ENCODE measurements around the gene TMEM218.
"Not testable (repeated sequence)": the region's sequence is repeated elsewhere in the genome, so short reads cannot be mapped to it uniquely, and the experiment has no call there.

Gene TMEM218

DNA sequence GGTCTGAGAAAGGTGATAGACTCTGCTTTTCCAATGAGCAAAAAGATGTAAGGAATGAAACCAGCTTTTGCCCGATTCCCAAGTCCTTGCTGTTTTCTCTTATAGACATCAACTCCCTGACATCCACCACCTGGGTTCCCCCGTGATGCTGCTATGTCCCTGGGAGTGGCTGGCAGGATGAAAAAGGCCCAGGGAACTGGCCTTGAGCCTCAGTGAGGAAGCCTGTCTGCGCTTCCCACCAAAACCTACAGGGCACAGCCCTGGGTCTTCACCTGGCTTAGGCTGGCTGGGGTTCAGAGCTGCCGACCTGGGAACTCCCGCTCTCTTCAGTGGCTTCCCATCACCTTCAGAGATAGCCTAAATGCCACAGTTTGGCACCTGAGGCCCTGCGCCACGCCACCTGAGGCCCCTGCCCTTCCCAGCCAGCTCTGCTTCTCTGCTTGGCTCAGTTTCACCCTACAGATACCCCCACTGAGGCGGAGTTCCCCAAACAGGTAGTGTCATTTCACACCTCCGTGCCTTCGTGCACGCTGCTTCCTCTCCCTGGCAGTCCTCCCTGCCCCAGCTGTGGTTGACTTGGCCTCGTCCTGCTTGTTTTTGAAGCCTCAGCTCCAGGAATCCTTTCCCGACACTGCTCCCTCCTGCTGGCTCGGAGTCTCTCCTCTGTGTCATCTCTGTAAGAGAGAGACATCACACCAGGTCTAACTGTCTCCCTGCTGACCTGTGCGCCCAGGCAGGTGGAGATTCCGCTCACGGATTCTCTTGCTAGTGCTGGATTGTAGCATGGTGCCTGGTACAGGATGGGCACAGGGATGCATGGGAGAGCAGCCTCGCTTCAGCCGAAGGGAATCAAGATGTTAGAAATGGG is 37.6 kb downstream of the TMEM218 start:
- no peak for DNase-seq

DNA sequence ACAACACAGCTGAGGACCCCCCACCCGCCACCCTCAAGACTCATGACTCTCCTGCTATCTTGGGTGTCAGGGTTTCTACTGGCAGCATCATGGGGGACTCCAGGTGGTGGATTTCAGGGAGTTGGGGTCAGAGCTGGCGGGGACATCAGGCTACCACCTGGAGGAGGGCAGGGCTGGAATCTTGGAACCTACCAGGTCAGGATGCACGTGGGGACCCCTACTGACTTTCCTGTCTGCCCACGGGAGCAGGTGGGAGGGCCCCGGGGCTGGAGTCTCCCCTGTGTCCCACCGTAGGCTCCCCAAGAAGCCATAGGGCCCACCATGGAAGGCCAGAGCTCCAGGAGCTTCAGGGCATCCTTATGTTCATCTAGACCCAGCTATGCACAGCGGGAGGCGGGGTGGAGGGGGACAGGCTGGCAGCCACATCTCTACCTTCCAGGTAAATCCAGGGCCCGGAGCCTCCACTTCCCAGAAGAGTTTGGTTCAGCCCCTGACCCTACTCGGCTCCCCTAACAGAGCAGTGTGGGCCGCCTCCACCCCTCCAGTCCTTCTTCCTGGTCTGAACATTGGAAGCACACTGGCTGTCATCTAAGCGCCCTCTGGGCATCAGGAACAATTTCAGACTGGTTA is 38.4 kb downstream of the TMEM218 start:
- DNase-seq: no peak

DNA sequence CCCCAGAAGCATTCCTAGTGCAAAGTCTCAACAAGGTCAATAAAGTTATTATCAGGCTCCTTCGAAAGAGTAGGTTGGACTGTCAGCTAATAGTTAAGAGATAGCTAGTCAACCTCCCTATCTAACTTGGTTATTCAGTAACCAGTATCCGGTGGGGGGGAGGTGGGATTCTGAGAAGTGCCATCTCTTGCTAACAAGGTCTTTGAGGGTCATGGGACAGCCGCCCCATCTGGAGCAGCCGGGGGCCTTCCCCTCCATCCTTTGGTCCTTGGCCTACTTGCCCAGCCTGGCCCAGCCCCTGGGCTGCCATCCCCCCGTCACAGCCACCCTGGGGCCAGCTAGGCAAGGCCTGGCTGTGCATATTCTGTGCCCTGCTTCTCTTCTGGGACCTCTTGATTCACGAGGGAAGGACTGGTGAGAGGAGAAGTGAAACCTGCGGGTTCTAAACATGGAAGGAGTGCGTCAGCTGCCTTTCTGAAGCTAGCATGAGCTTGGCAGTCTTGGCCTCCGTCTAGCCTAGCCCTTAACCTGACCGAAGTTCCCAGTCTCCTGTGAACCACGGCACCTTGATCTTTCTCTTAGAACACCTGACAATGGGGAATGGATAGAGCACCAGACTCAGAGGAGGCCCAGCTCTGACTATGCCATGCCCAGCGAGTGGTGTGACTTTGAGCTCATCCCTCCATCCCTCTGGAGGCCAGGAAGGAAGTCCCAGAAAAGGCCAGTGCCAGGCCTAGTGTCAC is 39.0 kb downstream of the TMEM218 start:
- DNase-seq: no peak

DNA sequence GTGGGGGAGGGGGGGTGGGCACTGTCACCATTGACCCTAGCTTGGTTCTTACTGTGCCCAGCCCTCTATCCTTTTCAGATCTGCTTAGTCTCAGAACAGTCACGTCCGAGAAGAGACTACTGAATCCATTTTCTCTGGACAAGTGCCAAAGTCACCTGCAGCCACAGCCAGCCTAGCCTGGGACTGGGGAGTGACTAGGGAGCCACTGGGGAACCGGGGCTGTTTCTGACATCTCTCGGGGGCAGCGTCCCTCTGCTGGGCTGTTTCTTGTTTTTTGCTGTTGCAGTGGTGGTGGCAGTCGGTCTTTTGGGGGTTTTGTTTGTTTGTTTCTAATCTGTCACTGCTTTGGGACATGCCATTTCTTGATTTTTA is 39.6 kb downstream of the TMEM218 start:
- no peak for DNase-seq

DNA sequence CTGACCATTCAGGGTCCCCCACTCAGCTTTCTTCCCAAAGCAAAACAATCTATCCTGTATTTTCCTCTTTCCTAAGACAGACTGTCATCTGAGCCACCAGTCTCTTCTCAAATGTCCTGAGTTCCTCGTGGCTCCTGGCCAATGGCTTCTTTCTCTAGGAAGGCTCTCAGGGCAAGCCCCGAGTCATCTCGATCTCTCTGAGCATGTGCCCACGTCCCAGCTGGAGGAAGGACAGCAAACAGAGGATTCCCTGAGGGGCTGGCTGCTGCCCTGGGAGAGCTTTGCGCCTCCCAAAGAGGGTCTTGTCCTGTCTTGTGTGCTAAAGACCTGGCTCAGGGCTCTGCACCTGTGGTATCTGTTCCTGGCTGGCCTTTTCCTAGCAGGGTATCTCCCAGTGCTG is 40.0 kb downstream of the TMEM218 start:
- no peak for DNase-seq

DNA sequence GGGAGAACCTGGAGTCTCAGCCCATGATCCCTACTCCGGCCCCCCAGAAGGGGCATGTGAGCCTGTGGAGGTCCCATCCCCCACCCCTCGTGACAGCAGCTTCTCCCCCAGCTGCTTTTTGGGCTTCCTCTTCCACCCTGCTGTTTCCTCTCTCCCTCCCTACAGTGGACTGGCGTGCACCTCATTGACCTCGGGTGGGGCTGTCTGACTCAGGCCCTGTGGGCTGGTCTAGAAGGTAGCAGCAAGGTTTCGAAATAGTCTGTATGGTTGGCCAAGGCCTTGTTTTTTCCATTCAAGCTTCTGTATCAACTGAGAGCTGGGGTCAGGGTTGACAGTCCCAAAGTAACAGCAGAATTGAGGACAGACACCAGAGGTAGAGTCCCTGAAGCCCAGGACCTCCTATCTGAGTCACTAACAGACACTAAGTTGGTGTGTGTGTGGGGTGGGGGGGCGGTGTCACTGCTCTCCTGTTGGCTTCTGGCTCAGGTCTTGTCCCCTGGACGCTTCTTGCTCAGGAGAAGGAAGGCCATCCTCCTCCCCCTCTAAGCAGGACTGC is 40.6 kb downstream of the TMEM218 start:
- no peak for DNase-seq

DNA sequence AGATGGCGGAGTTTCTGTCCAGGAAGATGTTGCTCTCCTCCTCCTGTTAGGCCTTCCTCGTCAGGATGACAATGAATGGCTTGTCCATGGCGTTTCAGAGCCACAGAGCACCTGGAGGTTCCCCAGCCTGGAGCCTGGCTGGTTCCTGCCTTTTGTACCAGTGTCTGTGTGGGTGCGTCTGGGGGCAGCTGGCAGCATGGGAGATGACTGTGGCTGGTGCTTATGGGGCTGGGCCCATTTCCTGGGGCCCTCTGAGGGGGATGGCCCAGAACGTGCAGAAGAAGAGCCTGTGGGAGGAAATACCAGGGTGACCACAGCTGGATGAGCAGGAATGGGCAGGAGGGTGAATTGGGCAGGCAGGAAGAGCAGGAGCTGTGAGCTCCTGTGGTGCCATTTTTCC is 41.6 kb downstream of the TMEM218 start:
- DNase-seq: no peak

DNA sequence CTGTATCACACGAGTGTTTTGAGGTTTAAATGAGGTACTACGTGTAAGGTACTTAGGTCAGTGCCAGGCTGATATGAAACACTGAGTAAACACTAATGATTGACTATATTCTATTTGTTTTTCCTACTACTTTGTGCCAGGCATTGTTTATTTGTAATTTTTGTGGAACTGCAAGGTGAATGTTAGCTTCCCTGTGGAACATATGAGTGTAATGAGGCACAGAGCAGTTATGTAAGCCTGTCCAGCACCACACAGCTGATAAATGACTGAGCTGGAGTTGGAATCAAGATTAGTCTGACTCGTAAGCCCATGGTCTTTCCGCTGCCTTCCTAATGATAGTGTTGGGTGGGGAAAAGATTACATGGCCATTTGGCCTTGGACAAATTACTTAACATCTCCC is 42.4 kb downstream of the TMEM218 start:
- no peak for DNase-seq

DNA sequence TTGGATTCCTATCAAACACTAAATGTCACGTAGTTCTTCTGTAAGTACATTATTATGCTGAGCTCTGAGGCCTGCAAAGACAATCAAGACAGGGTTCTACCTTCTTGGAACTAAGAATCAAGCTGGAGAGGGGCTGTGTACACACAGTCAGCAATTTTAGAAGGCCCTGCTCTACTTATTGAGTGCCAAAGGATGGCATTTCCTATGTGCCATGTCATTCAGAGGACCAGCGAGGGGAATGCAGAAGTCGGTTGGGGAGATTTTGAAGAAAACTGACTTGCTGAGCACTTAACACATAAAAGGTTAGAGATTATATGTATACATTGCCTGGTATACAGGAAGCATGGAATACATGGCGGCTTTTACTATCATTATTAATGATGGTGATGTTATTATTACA is 43.1 kb downstream of the TMEM218 start:
- DNase-seq: no peak

DNA sequence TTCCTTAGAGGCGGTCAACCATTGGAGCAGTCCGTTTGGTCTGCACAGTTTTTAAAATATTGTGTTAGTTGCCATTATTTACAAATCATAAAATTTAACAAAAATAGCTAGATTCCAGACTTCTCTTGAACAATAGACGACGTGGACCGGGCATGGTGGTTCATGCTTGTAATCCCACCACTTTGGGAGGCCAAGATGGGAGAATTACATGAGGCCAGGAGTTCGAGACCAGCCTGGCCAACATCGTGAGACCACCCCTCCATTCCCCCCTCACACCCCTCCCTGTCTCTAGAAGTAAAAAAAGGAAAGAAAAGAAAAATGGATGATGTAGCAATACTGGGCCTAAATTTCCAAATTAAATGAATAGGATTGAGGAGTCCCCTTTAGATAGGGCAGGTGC is 47.4 kb downstream of the TMEM218 start:
- no peak for DNase-seq

DNA sequence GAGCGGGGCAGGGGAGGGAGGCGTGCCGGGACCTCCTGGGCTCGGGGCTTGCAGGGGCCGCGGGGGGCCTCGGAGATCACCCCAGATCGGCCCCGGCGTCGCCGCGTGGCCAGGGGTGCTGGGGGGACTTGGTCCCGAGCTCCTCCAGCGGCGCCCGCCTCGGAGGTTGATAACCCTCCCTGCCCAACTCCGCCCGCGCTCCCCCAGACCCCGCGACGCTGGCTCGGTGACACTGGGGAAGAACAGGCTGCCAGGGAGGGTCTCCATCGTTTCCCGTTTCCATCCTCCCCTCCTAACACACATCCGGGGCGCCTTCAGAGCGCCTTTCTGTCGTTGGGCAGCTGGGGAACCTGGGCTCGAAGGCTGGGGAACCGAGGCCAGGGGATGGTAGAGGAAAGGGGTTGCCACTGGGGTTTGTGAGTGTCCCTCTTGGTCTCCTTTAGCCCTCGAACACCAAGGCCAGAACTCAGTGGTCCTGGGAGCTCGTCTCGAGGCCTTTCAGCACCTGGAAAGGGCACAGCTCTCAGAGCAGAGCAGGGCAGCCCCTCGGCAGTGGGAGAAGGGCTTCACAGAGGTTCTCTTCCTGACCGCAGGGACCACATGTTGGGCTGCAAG is 47.9 kb downstream of the TMEM218 start:
- no peak for DNase-seq

DNA sequence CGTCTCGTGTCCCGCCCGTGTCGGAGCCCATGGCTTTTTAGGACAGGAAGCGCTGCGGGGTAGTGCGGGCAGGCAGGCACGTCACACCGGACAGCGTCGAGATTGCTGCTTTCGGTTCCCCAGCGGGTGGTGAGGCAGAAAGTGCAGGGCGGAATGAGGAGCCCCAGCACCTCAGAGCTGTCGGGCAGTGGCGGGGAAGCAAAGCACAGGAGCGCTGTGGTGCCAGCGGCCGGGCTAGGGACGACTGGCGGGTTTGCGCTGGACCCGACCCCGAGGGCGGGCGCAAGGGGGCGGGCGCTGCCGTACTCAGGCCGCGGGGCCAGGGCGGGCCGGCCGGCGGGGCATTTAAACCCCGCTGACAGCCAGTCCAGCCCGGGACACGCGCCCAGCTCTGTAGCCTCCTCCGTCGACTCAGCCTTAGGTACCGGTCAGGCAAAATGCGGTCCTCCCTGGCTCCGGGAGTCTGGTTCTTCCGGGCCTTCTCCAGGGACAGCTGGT is 48.4 kb downstream of the TMEM218 start, which contains the start of gene SLC37A2:
SLC37A2 (plus strand) TSS at position 375 of the 498 bp plus-strand sequence; CDS start at position 438, 63 bp downstream.
- no peak for DNase-seq

DNA sequence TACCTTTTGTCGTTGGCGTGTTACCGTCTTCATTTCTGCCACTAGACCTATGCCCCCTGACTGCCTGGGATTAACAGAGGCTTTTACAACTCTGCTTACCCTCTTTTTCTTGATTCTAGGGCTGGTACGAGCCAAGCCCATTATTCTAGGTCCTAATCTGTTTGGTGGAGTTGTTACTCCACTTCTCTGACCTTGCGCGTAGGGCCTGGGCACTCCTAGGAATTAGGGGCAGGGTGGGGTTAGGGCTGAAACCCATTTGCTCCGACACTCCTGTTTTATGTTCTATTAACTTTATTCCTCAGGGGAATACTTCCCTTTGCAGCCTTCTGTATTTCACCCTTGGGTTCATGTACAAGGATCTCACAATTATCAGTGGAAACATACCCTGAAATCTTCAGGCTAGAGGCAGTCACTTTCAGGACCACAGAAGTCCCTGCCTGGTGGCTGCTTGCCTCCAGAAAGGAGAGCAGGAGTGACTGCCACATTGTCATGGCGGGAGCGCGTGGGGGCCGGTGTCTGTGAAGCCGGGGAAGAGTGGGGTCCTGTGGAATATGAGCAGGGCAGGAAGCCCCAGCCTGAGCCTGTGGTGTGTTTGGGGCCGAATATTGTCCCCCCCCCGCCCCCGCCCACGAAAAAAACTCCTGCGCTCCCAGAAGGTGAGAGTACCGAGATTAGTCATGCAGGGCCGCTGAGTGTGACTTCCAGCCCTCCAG is 49.1 kb downstream of the TMEM218 start:
- DNase-seq: no peak

DNA sequence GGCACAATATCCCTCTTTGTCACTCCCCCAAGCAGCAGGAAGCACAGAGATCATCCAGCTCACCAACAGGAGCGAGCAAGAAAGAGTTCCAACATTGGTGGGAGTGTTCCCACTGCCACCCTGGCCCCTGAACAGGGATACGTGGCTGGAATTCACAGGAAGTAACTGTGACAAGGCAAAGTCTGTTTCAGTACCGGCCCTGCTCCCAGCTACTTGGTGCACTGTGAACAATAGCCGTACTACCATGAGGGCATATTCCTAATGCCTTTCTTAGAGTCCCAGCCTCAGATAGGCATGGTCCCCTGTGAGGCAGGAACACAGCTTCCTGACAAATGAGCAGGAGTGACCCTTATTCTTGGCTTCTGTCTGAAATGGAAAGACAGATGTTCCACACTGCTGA is 50.1 kb downstream of the TMEM218 start:
- no peak for DNase-seq

DNA sequence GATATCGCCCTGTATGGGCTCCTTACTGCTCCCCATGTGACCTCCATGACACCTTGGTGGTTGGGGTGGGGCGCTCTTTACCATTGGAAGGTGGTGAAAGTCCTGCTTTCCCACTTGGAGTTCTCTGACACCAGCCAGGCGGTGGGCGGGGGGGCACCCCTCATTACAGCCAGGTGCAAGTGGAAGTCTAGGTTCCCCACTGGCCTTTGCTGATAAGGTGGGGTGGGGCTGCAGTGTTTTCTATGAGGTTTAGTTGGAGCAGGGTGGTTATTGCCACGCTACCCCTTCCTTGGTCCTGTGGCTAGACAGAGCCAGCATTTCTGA is 53.8 kb downstream of the TMEM218 start:
- DNase-seq: no peak

DNA sequence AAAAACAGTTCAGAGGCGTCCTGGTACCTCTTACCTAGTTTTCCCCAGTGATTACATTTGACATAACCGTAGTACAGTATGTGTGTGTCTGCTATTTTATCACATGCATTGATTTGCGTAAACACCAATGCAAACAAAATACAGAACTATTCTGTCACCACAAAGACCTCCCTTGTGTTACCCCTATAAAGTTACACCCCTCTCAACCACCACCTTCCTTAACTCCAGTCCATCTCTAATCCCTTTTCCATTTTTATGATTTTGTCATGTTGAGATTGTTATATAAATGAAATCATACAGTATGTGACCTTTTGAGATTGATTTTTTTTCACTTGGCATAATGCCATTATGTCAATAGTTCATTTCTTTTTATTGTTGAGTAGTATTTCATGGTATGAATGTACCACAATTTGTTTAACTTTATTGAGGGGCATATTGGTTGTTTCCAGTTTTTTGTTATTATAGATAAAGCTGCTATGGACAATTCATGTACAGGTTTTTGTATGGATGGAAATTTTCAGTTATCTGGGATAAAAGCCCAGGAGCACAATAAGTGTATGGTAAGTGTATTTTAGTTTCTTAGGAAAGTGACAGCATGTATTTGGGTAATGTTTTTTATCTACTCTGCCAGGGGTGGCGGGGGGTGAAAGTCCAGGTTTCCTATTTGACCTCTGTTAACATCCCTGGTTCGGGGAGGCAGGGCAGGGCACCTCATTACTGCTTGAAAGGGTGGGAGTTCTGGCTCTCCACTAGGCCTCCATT is 54.3 kb downstream of the TMEM218 start:
- no peak for DNase-seq

DNA sequence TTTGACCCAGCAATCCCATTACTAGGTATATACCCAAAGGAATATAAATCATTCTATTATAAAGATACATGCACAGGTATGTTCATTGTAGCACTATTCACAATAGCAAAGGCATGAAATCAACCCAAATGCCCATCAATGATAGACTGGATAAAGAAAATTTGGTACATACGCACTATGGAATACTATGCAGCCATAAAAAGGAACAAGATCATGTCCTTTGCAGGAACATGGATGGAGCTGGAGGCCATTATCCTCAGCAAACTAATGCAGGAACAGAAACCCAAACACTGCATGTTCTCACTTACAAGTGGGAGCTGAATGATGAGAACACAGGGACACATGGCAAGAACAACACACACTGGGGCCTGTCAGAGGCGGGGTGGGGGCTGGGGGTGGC is 55.3 kb downstream of the TMEM218 start:
- DNase-seq: not testable (repeated sequence)

DNA sequence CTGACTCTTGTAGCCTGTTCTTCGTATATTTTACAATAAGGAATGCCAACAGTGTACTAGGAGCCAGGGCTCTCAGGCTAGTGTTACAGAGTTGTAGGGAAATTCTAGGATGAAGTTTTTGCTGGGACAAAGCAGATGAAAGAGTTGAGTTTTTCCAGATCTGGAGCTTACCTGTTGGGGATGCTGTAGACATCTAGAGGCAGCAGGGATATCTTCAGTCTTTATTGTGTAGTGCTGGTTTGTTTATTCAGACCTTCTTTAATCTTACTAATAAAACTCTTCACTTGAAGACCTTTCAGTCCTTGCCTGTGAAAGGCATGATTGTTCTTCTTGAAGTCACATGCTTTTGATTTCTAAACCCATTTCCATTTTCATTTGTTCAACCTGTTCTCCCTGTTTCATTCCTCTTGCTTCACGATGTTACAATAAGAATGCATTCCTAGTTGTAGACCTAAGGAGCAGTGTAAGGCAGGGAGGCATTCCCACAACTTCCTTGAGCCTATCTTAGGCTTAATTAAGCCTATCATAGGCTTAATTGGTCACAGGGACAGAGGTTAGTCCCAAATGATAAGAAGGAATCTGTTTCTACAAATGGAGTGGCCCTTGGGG is 56.2 kb downstream of the TMEM218 start:
- DNase-seq: no peak

DNA sequence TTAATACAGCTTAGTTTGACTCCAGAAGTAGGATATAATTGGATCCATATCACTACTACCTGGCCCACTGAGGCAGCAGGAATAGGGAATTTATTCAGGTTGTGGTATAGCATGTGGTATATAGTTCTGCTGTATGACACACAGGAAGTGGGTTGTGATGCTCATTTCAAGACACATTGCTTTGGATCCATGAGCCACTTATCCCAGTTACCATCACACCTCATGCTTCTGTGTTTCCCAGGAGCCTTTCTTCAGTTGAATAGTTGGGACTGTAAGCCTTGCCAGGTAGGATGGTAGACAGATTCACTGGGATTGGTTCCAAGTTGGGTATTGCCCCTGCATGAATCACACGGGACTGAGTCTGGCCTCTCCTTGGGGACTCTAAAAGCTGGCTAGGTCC is 58.3 kb downstream of the TMEM218 start:
- no peak for DNase-seq

DNA sequence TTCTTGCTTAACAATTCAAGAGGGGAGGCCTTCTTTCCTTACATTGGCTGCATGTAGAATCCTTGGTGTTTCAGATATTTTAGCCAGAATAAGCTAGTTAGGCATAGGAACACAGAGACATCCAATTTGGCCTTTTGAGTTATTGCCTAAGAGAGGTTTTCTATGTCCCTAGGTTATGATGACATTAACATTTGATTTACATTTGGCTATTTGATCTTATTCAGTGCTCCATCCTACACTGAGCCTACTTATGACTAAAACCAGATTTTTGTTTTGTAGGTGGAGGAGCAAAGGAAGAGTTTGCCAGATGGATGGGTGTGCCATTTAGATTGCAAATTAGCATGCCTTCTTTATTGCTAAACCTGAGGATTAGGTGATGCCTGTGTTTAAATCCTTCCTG is 59.4 kb downstream of the TMEM218 start:
- DNase-seq: no peak

DNA sequence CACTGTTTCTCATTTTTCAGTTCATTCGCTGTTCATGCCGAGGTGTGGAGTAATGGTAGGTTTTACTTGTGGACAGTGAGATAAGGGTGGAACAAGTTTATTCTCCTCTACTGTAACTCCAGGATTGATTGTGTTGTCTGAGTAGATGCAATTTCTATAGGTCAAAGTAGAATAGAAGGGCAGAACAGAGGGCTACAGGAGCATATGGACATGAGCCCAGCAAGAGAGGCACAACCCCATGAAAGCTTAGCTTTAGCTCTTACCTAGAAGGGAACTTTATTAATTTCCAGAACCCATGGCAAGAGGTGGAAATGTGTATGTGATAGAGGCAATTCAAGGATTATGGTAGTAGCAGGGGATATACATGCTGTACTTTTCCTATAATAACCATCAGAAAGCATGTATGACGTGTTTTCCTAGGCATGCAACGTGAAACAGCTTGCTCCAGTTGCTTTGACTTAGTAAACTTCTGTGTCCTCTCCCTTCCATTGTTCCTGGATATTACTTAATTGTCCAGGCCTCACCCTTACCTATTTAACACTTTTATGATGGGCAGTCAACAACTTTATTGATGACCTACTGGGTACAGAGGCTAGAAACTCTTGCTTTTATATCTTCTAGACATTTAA is 62.1 kb downstream of the TMEM218 start:
- DNase-seq: no peak

Data from SHP77 (cell line).